Cerebellar nuclear complex (tissue), 1 donor: ENCODE data around the gene ATXN7L3B.

Source experiments
- DNase-seq, 2 experiments: peaks; one replicate each; lab custom pipeline; 2025; lab: John Stamatoyannopoulos, UW

ATXN7L3B gene

GRCh38 chr12:74551291-74551690, 13.7 kb downstream of the ATXN7L3B start:
- no peak for DNase-seq

DNA sequence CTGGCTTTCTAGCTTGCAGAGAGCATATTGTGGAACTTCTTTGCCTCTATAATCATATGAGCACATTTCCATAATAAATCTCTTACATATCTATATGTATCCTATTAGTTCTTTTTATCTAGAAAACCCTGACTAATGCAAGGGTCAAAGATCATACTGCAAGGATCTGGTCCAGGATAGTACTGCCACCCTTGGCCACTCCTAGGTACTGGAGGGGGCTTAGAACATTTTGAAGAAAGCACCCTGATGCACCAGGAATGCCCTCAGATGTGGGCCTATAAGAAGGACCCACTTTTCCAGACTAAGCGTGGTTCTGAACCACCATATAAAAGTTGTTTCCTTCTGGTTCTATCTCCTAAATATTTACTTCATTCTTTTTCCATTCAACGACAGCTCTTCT, 14.6 kb downstream of the ATXN7L3B start:
- no peak for DNase-seq

DNA sequence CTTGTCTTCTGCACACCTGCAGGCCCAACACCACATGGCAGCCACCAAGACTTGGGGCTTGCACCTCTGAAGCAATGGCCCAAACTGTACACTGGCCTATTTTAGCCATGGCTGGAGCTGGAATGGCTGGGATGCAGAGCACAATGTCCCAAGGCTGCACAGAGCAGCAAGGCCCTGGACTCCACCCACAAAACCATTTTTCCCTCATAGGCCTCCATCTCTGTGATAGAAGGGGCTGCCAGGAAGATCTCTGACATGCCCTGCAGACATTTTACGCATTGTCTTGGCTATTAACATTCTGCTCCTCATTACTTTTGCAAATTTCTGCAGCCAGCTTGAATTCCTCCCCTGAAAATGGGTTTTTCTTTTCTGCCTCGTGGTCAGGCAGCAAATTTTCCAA, 22.1 kb downstream of the ATXN7L3B start:
- DNase-seq: no peak

DNA sequence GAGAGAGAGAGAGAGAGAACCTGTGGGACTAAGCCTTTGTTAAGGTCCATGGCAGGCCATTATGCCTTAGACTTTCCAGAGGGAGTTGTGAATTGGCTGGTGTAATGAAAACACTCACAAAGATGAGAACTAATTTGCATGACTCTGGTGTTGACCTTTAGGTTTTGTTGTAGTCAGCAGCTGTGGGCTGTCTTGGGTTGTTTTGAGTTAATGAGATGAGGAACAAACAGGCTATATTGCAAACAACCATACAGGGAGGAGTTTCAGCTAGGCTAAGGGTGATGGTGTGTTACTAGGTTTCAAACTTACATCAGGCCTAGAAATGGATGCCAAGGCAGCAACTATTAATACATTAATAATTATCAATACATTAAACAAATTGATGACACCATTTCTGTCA, 26.3 kb downstream of the ATXN7L3B start:
- no peak for DNase-seq

DNA sequence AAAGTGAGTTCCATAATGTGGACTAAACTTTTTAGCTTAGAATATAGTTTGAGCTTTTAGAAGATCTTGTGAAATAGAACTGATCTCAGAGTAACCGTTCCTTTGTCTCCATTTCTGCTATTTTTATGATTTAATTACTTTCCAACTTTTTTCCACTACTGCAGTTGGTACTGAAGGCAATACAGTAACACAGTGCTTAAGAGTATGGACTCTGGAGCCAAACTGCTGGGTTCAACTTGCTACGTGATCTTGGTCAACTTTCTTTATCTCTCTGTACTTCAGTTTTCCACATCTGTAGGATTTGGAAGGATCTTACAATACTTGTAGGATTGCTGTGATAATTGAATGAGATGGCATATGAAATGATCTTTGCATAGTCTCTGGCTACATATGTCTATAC, 40.9 kb downstream of the ATXN7L3B start:
- DNase-seq: no peak

GRCh38 chr12:74579446-74579845, 41.8 kb downstream of the ATXN7L3B start:
- DNase-seq: no peak

DNA sequence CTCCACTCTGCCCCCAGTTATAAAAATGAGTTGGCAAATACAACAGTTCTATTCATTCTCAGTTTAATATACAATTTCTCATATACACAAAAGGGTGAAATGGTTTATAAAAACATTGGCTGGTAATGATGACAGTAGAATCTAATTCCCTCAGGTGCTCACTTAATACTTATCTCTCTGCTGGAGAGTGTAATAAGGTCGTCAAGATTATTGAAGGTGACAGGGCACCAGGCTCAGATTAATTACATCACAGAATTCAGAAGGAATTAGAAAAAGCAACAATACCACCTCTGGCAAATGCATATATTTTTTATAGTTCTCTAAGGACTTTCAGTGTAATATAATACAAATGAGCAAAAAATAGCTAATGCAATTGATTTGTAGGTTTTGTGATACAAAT, 42.3 kb downstream of the ATXN7L3B start:
- DNase-seq: no peak

DNA sequence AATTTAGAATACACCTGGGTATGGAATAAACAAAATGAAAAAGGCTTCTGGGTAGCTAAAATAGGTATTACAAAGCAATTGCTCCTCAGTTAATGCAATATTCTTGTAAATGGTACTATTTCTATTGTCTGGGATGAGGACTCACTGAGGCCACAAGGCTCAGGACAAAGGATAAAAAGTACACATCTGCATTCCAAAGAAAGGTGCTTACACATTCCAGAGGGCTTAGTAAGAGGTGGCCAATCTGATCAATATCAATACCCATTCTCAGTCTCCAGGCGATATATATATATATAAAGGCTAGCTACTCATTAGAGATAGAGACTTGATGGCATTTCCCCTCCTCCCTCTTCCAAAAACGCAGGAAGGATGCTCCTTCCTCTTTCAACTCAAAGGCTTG, 43.8 kb downstream of the ATXN7L3B start:
- no peak for DNase-seq

GRCh38 chr12:74584483-74585062, 46.9 kb downstream of the ATXN7L3B start:
- DNase-seq: no peak

DNA sequence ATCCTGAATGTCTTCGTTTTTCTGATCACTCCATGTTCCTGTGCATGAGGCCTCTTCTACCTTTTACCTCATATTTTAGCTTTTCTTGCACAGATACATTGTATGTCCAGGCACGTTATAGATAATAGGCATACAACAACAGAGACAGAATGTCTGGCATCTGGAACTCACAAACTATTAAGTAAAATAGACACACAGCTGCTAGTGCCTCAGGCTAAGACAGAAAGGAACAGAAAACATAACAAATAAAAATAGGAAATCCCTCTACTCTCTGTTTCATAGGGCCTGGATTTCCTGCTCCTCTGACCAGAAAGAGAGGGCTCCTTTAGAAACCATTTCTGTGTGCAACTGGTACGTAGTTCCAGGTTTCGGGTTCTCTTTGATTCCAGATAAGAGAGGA, 48.6 kb downstream of the ATXN7L3B start:
- DNase-seq: no peak
